ENCODE measurements around the gene NFASC. TPM values are rescaled to one million over a fixed set of nuclear protein-coding genes. Genes with fewer than 3 reads are reported as not detected.

Gene NFASC
- total RNA-seq, 2 donors from 2014 or later, result 4.4 to 7.6 TPM

DNA sequence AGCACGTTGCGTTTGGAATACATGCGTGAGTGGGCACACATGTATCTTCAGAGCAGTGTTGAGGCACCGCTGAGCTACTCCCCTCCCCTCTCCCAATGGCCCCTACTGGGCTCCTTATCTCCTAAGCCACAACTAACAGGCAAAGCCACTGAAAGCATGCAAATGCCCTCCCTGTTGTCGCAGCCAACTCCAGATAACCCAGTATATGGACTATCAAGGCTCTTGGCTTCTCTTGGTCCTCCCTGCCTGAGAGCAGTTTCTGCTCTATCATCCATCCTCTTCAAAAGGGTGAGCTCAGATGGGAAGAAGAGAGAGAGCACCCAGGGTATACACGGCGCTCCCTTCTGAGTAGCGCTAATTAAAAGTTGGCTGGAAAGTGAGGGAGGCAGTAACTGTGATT is 113.8 kb downstream of the NFASC start:
- WGBS, 2 donors, result 67 to 68% methylated on average over 8 of the region's 8 CpGs
- H3K36me3 ChIP-seq (replicated peaks in 1 of 2; ENCODE audit: insufficient read depth in 1 of 2, low read depth in 2 of 2), result no peaks in the 10 kb centered on the region
- no peak for ATAC-seq
- H3K9me3 ChIP-seq, result no peaks in the 10 kb centered on the region
- H3K27ac ChIP-seq, result no peak overlapping the region
- intact Hi-C loops (cut with DNase I), result loop anchor here (5.0 kb wide), 1 partner anchor 273 kb away; no protein-coding TSS in a partner anchor
- DNase-seq, result no peak
- TF ChIP-seq POLR2A (IDR thresholded peaks at IDR 0.05), result no peak
- TF ChIP-seq, protein P1, sequence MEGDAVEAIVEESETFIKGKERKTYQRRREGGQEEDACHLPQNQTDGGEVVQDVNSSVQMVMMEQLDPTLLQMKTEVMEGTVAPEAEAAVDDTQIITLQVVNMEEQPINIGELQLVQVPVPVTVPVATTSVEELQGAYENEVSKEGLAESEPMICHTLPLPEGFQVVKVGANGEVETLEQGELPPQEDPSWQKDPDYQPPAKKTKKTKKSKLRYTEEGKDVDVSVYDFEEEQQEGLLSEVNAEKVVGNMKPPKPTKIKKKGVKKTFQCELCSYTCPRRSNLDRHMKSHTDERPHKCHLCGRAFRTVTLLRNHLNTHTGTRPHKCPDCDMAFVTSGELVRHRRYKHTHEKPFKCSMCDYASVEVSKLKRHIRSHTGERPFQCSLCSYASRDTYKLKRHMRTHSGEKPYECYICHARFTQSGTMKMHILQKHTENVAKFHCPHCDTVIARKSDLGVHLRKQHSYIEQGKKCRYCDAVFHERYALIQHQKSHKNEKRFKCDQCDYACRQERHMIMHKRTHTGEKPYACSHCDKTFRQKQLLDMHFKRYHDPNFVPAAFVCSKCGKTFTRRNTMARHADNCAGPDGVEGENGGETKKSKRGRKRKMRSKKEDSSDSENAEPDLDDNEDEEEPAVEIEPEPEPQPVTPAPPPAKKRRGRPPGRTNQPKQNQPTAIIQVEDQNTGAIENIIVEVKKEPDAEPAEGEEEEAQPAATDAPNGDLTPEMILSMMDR (IDR thresholded peaks at IDR 0.05), result no peak
- H3K27me3 ChIP-seq, result no peaks in the 10 kb centered on the region
- no peak overlapping the region for H3K4me3 ChIP-seq
- no peaks in the 10 kb centered on the region for H3K4me1 ChIP-seq

DNA sequence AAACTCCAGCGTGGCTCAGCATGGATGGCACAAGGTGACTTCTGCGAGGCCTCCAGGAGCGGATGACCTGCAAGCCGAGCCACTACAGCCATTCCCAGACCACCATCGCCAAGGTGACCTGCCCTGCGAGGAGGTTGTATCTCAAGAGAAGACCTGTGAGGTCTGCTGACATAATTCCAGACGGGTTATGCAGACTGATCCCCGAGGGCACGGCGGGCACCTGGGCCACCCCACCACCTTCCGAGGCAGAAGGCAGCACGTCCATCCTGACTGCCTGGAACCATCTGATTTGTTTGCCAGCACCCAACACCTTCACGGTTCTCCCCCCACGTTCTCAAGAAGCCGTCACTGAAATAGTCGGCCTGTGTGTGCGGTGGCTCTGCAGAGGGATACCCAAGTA is 115.5 kb downstream of the NFASC start:
- DNase-seq (no peak), ATAC-seq (no peak)
- Histone ChIP-seq H3K27me3 (no peaks in the 10 kb centered on the region), H3K9me3 (no peaks in the 10 kb centered on the region), H3K36me3 (replicated peaks in 1 of 2; ENCODE audit: insufficient read depth in 1 of 2, low read depth in 2 of 2) (no peaks in the 10 kb centered on the region), H3K4me3 (no peak overlapping the region), H3K27ac (no peak overlapping the region), H3K4me1 (no peaks in the 10 kb centered on the region)
- TF ChIP-seq, protein P1 (IDR thresholded peaks at IDR 0.05), result no peak
- no peak for TF ChIP-seq POLR2A (IDR thresholded peaks at IDR 0.05)
- intact Hi-C loops (cut with DNase I), result no loop called here
- 55 to 67% methylated on average over 5 to 16 of the region's 17 CpGs for WGBS, 2 donors

DNA sequence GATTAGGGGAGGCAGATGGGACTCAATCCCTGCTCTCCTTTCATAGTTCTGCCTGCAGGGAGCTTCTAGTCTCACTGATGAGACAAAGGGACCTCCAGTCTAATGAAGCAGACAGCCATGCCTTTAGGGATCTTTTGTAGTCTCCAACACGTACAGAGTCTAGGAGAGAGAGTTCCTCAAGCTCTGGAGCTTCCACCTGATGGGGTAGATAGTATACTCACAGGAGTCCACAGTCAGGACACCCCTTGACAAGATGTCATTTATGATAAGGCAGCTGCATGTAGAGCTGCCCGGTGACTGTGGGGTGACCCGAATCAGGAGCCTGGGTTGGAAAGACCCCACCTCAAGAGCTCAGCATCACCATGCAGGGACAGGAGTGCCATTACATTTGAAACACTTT is 117.0 kb downstream of the NFASC start:
- Histone ChIP-seq H3K4me1 (peaks cover 5% of the 10 kb centered on the region), H3K9me3 (no peaks in the 10 kb centered on the region), H3K36me3 (replicated peaks in 1 of 2; ENCODE audit: insufficient read depth in 1 of 2, low read depth in 2 of 2) (no peaks in the 10 kb centered on the region), H3K27ac (no peak overlapping the region), H3K27me3 (no peaks in the 10 kb centered on the region), H3K4me3 (no peak overlapping the region)
- DNase-seq (no peak), ATAC-seq (no peak)
- intact Hi-C loops (cut with DNase I), result no loop called here
- 55 to 62% methylated on average over 3 of the region's 3 CpGs for WGBS, 2 donors
- no peak for TF ChIP-seq POLR2A (IDR thresholded peaks at IDR 0.05)
- TF ChIP-seq, protein P1 (IDR thresholded peaks at IDR 0.05), result no peak

DNA sequence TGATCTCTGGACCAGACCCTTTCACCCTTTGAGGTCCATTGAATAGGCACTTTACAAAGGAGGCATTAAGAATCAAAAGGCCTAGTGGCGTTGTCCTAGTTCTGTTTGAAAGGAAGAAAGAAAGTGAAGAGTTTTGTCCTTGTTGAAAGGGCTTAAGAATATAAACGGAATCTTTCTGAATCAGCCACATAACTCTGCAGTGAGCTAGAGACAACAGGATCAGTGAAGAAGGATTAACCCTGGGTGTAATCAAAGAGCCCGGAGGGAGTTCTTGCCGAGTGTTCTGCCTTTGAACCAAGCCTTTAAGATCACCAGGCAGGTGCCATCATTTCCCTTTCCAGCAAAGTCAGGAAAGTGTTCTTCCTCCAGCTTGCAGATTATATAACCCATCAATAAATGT is 117.5 kb downstream of the NFASC start:
- DNase-seq (no peak), ATAC-seq (no peak)
- peaks cover 5% of the 10 kb centered on the region for H3K4me1 ChIP-seq
- no peaks in the 10 kb centered on the region for H3K9me3 ChIP-seq
- H3K4me3 ChIP-seq, result no peak overlapping the region
- no peak for TF ChIP-seq POLR2A (IDR thresholded peaks at IDR 0.05)
- TF ChIP-seq, protein P1 (IDR thresholded peaks at IDR 0.05), result no peak
- 51 to 84% methylated on average over 4 of the region's 4 CpGs for WGBS, 2 donors
- no peaks in the 10 kb centered on the region for H3K36me3 ChIP-seq (replicated peaks in 1 of 2; ENCODE audit: insufficient read depth in 1 of 2, low read depth in 2 of 2)
- intact Hi-C loops (cut with DNase I), result no loop called here
- H3K27me3 ChIP-seq, result no peaks in the 10 kb centered on the region
- H3K27ac ChIP-seq, result no peak overlapping the region

DNA sequence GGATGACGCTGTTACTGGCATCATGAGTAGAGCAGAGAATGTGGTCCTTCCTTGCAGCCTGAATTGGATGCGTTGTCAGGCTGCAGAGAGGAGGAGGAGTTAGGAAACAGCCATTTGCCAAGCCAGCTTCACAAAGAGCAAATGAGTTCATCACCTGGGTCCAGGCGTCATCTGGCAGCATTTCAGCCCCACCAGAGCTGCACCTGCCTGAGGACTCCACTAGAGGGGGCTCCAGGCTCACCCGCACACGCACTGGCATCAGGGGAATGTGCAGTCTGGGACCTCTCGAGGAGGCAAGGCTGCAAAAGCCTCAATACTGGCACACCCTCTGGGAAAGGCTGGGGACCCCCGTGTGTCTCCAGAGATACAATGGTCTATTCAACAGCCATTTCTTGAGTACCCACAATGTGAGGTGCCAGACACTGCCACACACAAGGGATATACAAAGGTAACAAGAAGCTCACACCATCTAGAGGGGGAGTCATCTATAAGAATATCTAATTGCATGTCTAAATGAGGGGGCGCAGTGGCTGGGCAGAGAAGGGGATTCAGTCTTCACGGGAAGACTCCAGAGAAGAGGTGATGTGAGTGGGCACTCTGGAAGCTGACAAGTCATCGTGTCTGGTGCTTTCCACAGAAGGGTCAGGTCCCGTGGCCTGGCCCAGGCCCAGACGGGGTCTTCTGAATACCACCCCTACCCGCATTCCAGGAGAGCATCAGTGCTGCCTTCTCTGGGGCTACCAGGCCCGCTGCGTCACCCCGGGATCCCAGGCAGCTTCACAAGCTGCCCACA is 118.8 kb downstream of the NFASC start:
- Histone ChIP-seq H3K27me3 (no peaks in the 10 kb centered on the region), H3K4me1 (peaks cover 5% of the 10 kb centered on the region), H3K4me3 (no peak overlapping the region), H3K9me3 (no peaks in the 10 kb centered on the region), H3K27ac (no peak overlapping the region), H3K36me3 (replicated peaks in 1 of 2; ENCODE audit: insufficient read depth in 1 of 2, low read depth in 2 of 2) (no peaks in the 10 kb centered on the region)
- DNase-seq (peak; percentile 65 to 71 (median 69)), ATAC-seq (peak; percentile 82)
- 37 to 40% methylated on average over 9 to 16 of the region's 16 CpGs for WGBS, 2 donors
- intact Hi-C loops (cut with DNase I), result loop anchor here (5.0 kb wide), 1 partner anchor 68 kb away; no protein-coding TSS in a partner anchor
- TF ChIP-seq, protein P1 (IDR thresholded peaks at IDR 0.05), result peak; percentile 79 to 96 (median 88)
- no peak for TF ChIP-seq POLR2A (IDR thresholded peaks at IDR 0.05)
